IMR-90 (cell line): Measurements from ENCODE around the gene FARP1. TPM values are rescaled to one million over a fixed set of nuclear protein-coding genes. Genes with fewer than 3 reads are reported as not detected.
A peak's percentile ranks its signal among the peaks of the same experiment; 100 is the strongest.

ENCODE experiments used
- ATAC-seq: fragments of 200-7000 bp; cut with Tn5 transposase; 2 replicates; pipeline ENCODE4 v1.9.1; 2020; ENCODE audit warnings: low read depth, mild to moderate bottlenecking, moderate library complexity
- BruUV-seq: library from RNA; stranded (reverse); fragments of 400-500 nt; replicated peaks from 2 replicates; lab custom pipeline; 2021; lab: Mats Ljungman, UMichigan
- CTCF ChIA-PET: fragments of 300-600 bp; formaldehyde crosslinking; extraction: SDS; loops from one replicate; lab custom pipeline; 2021; ENCODE audit warnings: antibody characterized with exemption; lab: Yijun Ruan, JAX
- POLR2A ChIA-PET: fragments of 300-600 bp; sonication (Branson Sonifier 250); formaldehyde crosslinking; loops from one replicate; lab custom pipeline; 2022; ENCODE audit warnings: antibody characterized with exemption; ENCODE audit not compliant: unreplicated experiment; lab: Charles Lee
- DNase-seq: peaks from one replicate; pipeline ENCODE4 v3.0.0; 2013
- H2AFZ ChIP-seq: replicated peaks from 2 replicates; pipeline ENCODE3; 2013; ENCODE audit warnings: low read length, mild to moderate bottlenecking; ENCODE audit not compliant: poor library complexity
- H2AK5ac ChIP-seq: 2 replicates; pipeline ENCODE4 v1.6.1; 2013; ENCODE audit warnings: low read depth, low read length, inconsistent platforms
- H2AK9ac ChIP-seq: replicated peaks from 2 replicates; pipeline ENCODE3; 2013; ENCODE audit warnings: mild to moderate bottlenecking, low read depth, low read length, moderate library complexity; ENCODE audit not compliant: poor library complexity
- H2BK120ac ChIP-seq: 2 replicates; pipeline ENCODE4 v1.6.1; 2013; ENCODE audit warnings: low read depth, low read length, inconsistent platforms
- H2BK15ac ChIP-seq: 3 replicates; pipeline ENCODE4 v1.6.1; 2013; ENCODE audit warnings: low read depth, low read length, inconsistent platforms
- H2BK20ac ChIP-seq: 2 replicates; pipeline ENCODE4 v1.6.1; 2013; ENCODE audit warnings: low read depth, mild to moderate bottlenecking, inconsistent platforms, low read length, moderate library complexity
- H2BK5ac ChIP-seq: 2 replicates; pipeline ENCODE4 v1.6.1; 2013; ENCODE audit warnings: mild to moderate bottlenecking, low read depth, low read length, inconsistent platforms; ENCODE audit not compliant: poor library complexity, severe bottlenecking
- H3K14ac ChIP-seq: replicated peaks from 2 replicates; pipeline ENCODE4 v1.6.1; 2013; ENCODE audit warnings: low read depth, low read length, inconsistent platforms
- H3K18ac ChIP-seq: 2 replicates; pipeline ENCODE4 v1.6.1; 2013; ENCODE audit warnings: low read depth, low read length, control low read depth
- H3K23ac ChIP-seq: 2 replicates; pipeline ENCODE4 v1.6.1; 2013; ENCODE audit warnings: low read depth, low read length, inconsistent platforms
- H3K27ac ChIP-seq: 2 replicates; pipeline ENCODE4 v1.5.1; 2013; ENCODE audit warnings: mild to moderate bottlenecking, control low read depth, low read length; ENCODE audit not compliant: insufficient read depth
- H3K27me3 ChIP-seq: 2 replicates; pipeline ENCODE4 v1.6.1; 2013; ENCODE audit warnings: low read length; ENCODE audit not compliant: control insufficient read depth, insufficient read depth
- H3K36me3 ChIP-seq: 2 replicates; pipeline ENCODE4 v1.6.1; 2013; ENCODE audit warnings: low read length, mixed read lengths; ENCODE audit not compliant: control insufficient read depth, insufficient read depth
- H3K4ac ChIP-seq: 2 replicates; pipeline ENCODE4 v1.6.1; 2013; ENCODE audit warnings: low read depth, low read length, inconsistent platforms
- H3K4me1 ChIP-seq: 2 replicates; pipeline ENCODE4 v1.6.1; 2013; ENCODE audit warnings: low read length, mixed read lengths; ENCODE audit not compliant: control insufficient read depth, insufficient read depth
- H3K4me2 ChIP-seq: 2 replicates; pipeline ENCODE4 v1.6.1; 2013; ENCODE audit warnings: low read depth, mild to moderate bottlenecking, control low read depth, low read length, moderate library complexity
- H3K4me3 ChIP-seq: 2 replicates; pipeline ENCODE4 v1.5.1; 2013; ENCODE audit warnings: low read depth, mild to moderate bottlenecking, control low read depth, low read length, moderate library complexity; ENCODE audit not compliant: insufficient read depth
- H3K56ac ChIP-seq: 2 replicates; pipeline ENCODE4 v1.6.1; 2013; ENCODE audit warnings: low read length, inconsistent platforms; ENCODE audit not compliant: insufficient read depth; ENCODE audit errors: extremely low read depth
- H3K79me1 ChIP-seq, 2 experiments: 2 replicates each; pipeline ENCODE4 v1.6.1; 2013; ENCODE audit warnings: low read length in 2 of 2, inconsistent platforms in 1 of 2, low read depth in 1 of 2
- H3K9ac ChIP-seq: 2 replicates; pipeline ENCODE4 v1.6.1; 2013; ENCODE audit warnings: low read depth, low read length, control low read depth
- H3K9me1 ChIP-seq: 2 replicates; pipeline ENCODE4 v1.6.1; 2013; ENCODE audit warnings: low read length, inconsistent platforms; ENCODE audit not compliant: insufficient read depth
- H3K9me3 ChIP-seq: 2 replicates; pipeline ENCODE4 v1.6.1; 2013; ENCODE audit warnings: low read length; ENCODE audit not compliant: control insufficient read depth, insufficient read depth
- H4K20me1 ChIP-seq: 2 replicates; pipeline ENCODE4 v1.6.1; 2013; ENCODE audit warnings: low read length, inconsistent platforms; ENCODE audit not compliant: insufficient read depth
- H4K5ac ChIP-seq: 2 replicates; pipeline ENCODE4 v1.6.1; 2013; ENCODE audit warnings: mild to moderate bottlenecking, low read depth, low read length, control low read depth
- H4K8ac ChIP-seq, 2 experiments: 2 replicates each; pipeline ENCODE4 v1.6.1; 2013; ENCODE audit warnings: low read depth in 2 of 2, low read length in 2 of 2, control low read depth in 1 of 2, inconsistent platforms in 1 of 2
- H4K91ac ChIP-seq: 2 replicates; pipeline ENCODE4 v1.6.1; 2013; ENCODE audit warnings: low read depth, low read length, inconsistent platforms; ENCODE audit not compliant: insufficient read depth
- BHLHE40 ChIP-seq: fragments of 150-350 bp; IDR thresholded peaks from 2 replicates; pipeline ENCODE4 v1.6.1; 2016; ENCODE audit warnings: mild to moderate bottlenecking, low read depth, low read length
- CEBPB ChIP-seq: IDR thresholded peaks from 2 replicates; pipeline ENCODE4 v1.6.1; 2012; ENCODE audit warnings: low read depth, low read length, improper control_type of control experiment
- CHD1 ChIP-seq: IDR thresholded peaks from 2 replicates; pipeline ENCODE4 v1.6.1; 2012; ENCODE audit warnings: low read depth, low read length, improper control_type of control experiment
- FOS ChIP-seq: fragments of 150-350 bp; IDR thresholded peaks from 2 replicates; pipeline ENCODE4 v1.6.1; 2016; ENCODE audit warnings: low read depth, low read length
- MAFK ChIP-seq: IDR thresholded peaks from 2 replicates; pipeline ENCODE4 v1.6.1; 2012; ENCODE audit warnings: low read depth, low read length, improper control_type of control experiment
- MAZ ChIP-seq: IDR thresholded peaks from 2 replicates; pipeline ENCODE4 v1.6.1; 2012; ENCODE audit warnings: low read depth, mild to moderate bottlenecking, low read length, improper control_type of control experiment, moderate library complexity, borderline replicate concordance
- NFE2L2 ChIP-seq: fragments of 150-350 bp; IDR thresholded peaks from 2 replicates; pipeline ENCODE4 v1.6.1; 2016; ENCODE audit warnings: low read depth, mild to moderate bottlenecking, low read length
- POLR2A ChIP-seq: IDR thresholded peaks from 2 replicates; pipeline ENCODE4 v1.6.1; 2012; ENCODE audit warnings: mild to moderate bottlenecking, low read depth, low read length
- RFX5 ChIP-seq: IDR thresholded peaks from 2 replicates; pipeline ENCODE4 v1.8.0; 2012; ENCODE audit warnings: low read depth, mild to moderate bottlenecking, low read length, moderate library complexity
- SMC3 ChIP-seq: fragments of 150-350 bp; IDR thresholded peaks from 2 replicates; pipeline ENCODE4 v1.6.1; 2016; ENCODE audit warnings: low read depth, mild to moderate bottlenecking, antibody characterized with exemption, low read length, moderate library complexity
- WGBS, 2 experiments: methylation state at CpG; one replicate each; pipeline versions ENCODE4 v1.1.5 to v1.1.7; 2013; ENCODE audit warnings: missing lambda C conversion rate in 2 of 2; ENCODE audit not compliant: insufficient read length in 1 of 2; ENCODE audit errors: extremely low coverage in 2 of 2; 5-methylcytosine and 5-hydroxymethylcytosine counted together
- dilution Hi-C: fragments of 300-500 bp; cut with HindIII; formaldehyde crosslinking; loops from one replicate; pipeline ENCODE4 v1.14.3; 2018; ENCODE audit warnings: low sequenced_read_pairs; ENCODE audit not compliant: unreplicated experiment
- in situ Hi-C: fragments of 300-500 bp; cut with MboI; formaldehyde crosslinking; loops from 3 replicates; pipeline ENCODE4 v1.14.3; 2019; ENCODE audit warnings: low sequenced_read_pairs, inconsistent platforms, mixed read lengths
- intact Hi-C: fragments of 100-400 bp; cut with micrococcal nuclease; formaldehyde crosslinking; loops from 2 replicates; pipeline ENCODE4 v1.10.0; 2022
- polyA plus RNA-seq, 3 experiments: library from polyadenylated mRNA; depleted of rRNA; stranded (reverse); fragments of >200 nt; gene quantifications; 2 replicates each; pipeline ENCODE4 v1.2.3, GENCODE V29; 2012; ENCODE audit warnings: low replicate concordance in 1 of 3
- total RNA-seq: library from RNA; depleted of rRNA; stranded (reverse); fragments of >200 nt; gene quantifications from 2 replicates; pipeline ENCODE4 v1.2.3, GENCODE V29; 2012
- TF ChIP-seq, protein P1 (sequence below): fragments of 150-350 bp; IDR thresholded peaks from 2 replicates; pipeline ENCODE4 v1.6.1; 2017; ENCODE audit warnings: mild to moderate bottlenecking, antibody characterized with exemption, low read length, low read depth
- TF ChIP-seq, protein P2 (sequence below): fragments of 150-350 bp; IDR thresholded peaks from 2 replicates; pipeline ENCODE4 v1.6.1; 2016; ENCODE audit warnings: low read depth, mild to moderate bottlenecking, low read length, moderate library complexity, borderline replicate concordance

FARP1 gene
- total and polyA plus RNA-seq, 2 of the 4 experiments (the other 2 are of a cell fraction), result 39.6 to 57.0 TPM

DNA sequence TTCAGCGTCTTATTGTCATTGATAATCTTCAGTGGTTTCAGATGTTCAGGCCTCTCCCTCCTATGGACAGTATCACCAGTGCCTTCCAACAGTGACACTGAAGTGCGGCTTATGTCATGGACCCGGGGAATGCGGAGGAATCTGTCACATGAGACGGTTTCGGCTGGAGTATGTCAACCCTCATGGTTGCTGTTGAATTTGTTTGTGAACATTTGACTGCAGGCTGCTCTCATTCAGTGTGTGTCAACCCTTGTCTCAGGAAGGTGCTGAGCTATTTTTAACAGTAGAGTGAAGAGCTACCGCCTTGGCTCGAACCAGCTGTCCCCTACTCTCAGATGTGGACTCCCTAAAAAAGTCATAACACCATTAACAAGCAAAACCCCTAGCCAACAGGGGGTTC is 173.0 kb downstream of the FARP1 start:
- Histone ChIP-seq H4K8ac (peak overlapping the region in 1 of 2 experiments; percentile 32; a peak in 1 of 4 replicates), H3K27me3 (no peaks in the 10 kb centered on the region), H3K9me3 (no peaks in the 10 kb centered on the region), H3K4ac (peak overlapping the region; percentile 75), H3K36me3 (peaks cover 20% of the 10 kb centered on the region), H2BK15ac (no peak overlapping the region), H3K27ac (no peak overlapping the region), H4K5ac (no peak overlapping the region), H2BK20ac (0 out of 2 replicates have a peak overlapping the region, but pooled peaks have one; percentile 27), H3K4me1 (peaks cover 9% of the 10 kb centered on the region), H3K18ac (no peak overlapping the region), H3K56ac (no peak overlapping the region), H3K4me3 (no peak overlapping the region), H4K91ac (0 out of 2 replicates have a peak overlapping the region, but pooled peaks have one; percentile 19), H3K9me1 (peaks cover 46% of the 10 kb centered on the region), H3K23ac (peak overlapping the region; percentile 88), H3K14ac (peak overlapping the region; percentile 48; the same call in 1 of the 2 replicates), H2AK5ac (peak overlapping the region; percentile 66; the same call in 1 of the 2 replicates), H3K79me1 (peaks cover 62 to 82% of the 10 kb centered on the region in 2 experiments), H4K20me1 (peaks cover 23% of the 10 kb centered on the region), H2AFZ (no peak overlapping the region), H3K4me2 (no peak overlapping the region), H2BK5ac (no peak overlapping the region), H2BK120ac (no peak overlapping the region), H2AK9ac (peak overlapping the region; percentile 22), H3K9ac (no peak overlapping the region)
- BruUV-seq, result no TSS peak
- DNase-seq (no peak), ATAC-seq (no peak)
- dilution Hi-C loops, result no loop called here
- POLR2A ChIA-PET, result no interaction called here
- CTCF ChIA-PET, result interaction anchor here (0.9 to 1.2 kb wide), 2 partner anchors 9 to 24 kb away, joined by 3 read pairs; no protein-coding TSS in a partner anchor
- no peak for TF ChIP-seq CHD1
- no peak for TF ChIP-seq MAZ
- no peak for TF ChIP-seq SMC3
- TF ChIP-seq, protein P1, sequence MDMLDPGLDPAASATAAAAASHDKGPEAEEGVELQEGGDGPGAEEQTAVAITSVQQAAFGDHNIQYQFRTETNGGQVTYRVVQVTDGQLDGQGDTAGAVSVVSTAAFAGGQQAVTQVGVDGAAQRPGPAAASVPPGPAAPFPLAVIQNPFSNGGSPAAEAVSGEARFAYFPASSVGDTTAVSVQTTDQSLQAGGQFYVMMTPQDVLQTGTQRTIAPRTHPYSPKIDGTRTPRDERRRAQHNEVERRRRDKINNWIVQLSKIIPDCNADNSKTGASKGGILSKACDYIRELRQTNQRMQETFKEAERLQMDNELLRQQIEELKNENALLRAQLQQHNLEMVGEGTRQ, result no peak
- TF ChIP-seq BHLHE40, result no peak
- TF ChIP-seq, protein P2, sequence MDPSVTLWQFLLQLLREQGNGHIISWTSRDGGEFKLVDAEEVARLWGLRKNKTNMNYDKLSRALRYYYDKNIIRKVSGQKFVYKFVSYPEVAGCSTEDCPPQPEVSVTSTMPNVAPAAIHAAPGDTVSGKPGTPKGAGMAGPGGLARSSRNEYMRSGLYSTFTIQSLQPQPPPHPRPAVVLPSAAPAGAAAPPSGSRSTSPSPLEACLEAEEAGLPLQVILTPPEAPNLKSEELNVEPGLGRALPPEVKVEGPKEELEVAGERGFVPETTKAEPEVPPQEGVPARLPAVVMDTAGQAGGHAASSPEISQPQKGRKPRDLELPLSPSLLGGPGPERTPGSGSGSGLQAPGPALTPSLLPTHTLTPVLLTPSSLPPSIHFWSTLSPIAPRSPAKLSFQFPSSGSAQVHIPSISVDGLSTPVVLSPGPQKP, result no peak
- TF ChIP-seq MAFK, result no peak
- TF ChIP-seq RFX5, result no peak
- TF ChIP-seq FOS, result no peak
- no peak for TF ChIP-seq NFE2L2
- TF ChIP-seq POLR2A, result no peak
- no peak for TF ChIP-seq CEBPB
- 40% methylated on average over 1 of the region's 8 CpGs; no CpG with 5 or more reads in 1 of the 2 experiments for WGBS, 2 experiments
- in situ Hi-C loops, result no loop called here
- intact Hi-C loops, result no loop called here
